ENCODE data around the gene CNGB1. TPM values are rescaled to one million over a fixed set of nuclear protein-coding genes. Genes with fewer than 3 reads are reported as not detected.

CNGB1 gene
- total RNA-seq, 1 experiment from 2014 or later: not detected

- no peaks in the 10 kb centered on the region for H3K9me3 Mint-ChIP-seq (ENCODE audit: unreplicated experiment)
- H3K36me3 Mint-ChIP-seq (ENCODE audit: insufficient read depth, unreplicated experiment): no peaks in the 10 kb centered on the region
- no TSS peak for BruUV-seq (replicated peaks)
- no peak for TF ChIP-seq CTCF (IDR thresholded peaks at IDR 0.05; ENCODE audit: unreplicated experiment)
- CTCF ChIA-PET: interaction anchor here (0.6 to 1.9 kb wide), 4 partner anchors 9 to 207 kb away, joined by 3 to 10 read pairs (median 4); no protein-coding TSS in a partner anchor
- H3K4me1 Mint-ChIP-seq (ENCODE audit: insufficient read depth, unreplicated experiment): no peaks in the 10 kb centered on the region
- H3K4me3 Mint-ChIP-seq (ENCODE audit: unreplicated experiment): no peak overlapping the region
- no peak for DNase-seq (ENCODE audit: unreplicated experiment)
- H3K27ac Mint-ChIP-seq (ENCODE audit: low read depth, unreplicated experiment): no peak overlapping the region
- intact Hi-C loops (cut with micrococcal nuclease): no loop called here
- peaks cover 50% of the 10 kb centered on the region for H3K27me3 Mint-ChIP-seq (ENCODE audit: insufficient read depth, unreplicated experiment)
- POLR2A ChIA-PET: interaction anchor here (1.2 kb wide), 1 partner anchor 9 kb away, joined by 3 read pairs; no protein-coding TSS in a partner anchor
Observed at GRCh38 chr16:57883953-57884654, 86.8 kb downstream of the CNGB1 start.

DNA sequence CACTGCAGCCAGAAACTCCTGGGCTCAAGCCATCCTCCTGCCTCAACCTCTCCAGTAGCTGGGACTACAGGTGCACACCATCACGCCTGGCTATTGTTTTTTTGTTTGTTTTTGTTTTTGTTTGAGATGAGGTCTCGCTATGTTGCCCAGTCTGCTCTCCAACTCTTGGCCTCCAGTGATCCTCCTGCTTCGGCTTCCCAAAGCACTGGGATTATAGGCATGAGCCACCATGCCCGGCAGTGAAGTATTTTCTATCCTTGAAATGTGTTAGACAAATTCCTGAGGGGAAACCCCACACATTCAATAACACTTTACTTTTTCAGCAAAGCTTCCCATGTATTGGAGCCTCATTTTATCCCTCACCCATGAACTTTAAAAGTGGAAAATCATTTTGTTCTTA is 87.4 kb downstream of the CNGB1 start:
- no peak overlapping the region for H3K27ac Mint-ChIP-seq (ENCODE audit: low read depth, unreplicated experiment)
- POLR2A ChIA-PET: interaction anchor here (1.1 to 1.2 kb wide), 2 partner anchors 9 to 11 kb away, joined by 3 read pairs; no protein-coding TSS in a partner anchor
- H3K27me3 Mint-ChIP-seq (ENCODE audit: insufficient read depth, unreplicated experiment): peaks cover 47% of the 10 kb centered on the region
- no peaks in the 10 kb centered on the region for H3K4me1 Mint-ChIP-seq (ENCODE audit: insufficient read depth, unreplicated experiment)
- DNase-seq (ENCODE audit: unreplicated experiment): no peak
- H3K4me3 Mint-ChIP-seq (ENCODE audit: unreplicated experiment): no peak overlapping the region
- no peaks in the 10 kb centered on the region for H3K9me3 Mint-ChIP-seq (ENCODE audit: unreplicated experiment)
- no peaks in the 10 kb centered on the region for H3K36me3 Mint-ChIP-seq (ENCODE audit: insufficient read depth, unreplicated experiment)
- CTCF ChIA-PET: interaction anchor here (1.4 to 1.9 kb wide), 2 partner anchors 9 to 16 kb away, joined by 5 to 10 read pairs; no protein-coding TSS in a partner anchor
- no peak for TF ChIP-seq CTCF (IDR thresholded peaks at IDR 0.05; ENCODE audit: unreplicated experiment)
- no TSS peak for BruUV-seq (replicated peaks)
- intact Hi-C loops (cut with micrococcal nuclease): no loop called here

DNA sequence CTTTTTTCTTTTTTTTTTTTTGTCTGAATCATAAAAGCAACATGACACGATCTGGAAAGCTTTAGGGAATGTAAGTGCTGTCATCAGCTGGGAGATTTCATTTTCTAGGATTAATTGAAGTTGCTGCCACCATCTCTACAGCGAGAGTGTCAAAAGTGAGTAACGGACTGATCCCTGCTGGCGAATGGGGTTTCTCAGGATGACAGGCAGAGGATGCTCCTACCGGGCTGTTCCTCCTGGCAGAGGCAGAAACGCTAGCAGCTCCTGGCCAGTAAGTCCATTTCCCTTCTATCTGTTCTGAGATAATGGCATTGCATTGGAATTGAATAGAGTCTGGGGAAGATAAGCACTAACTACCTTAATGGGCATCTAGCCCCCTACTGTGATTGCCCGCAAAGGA is 88.1 kb downstream of the CNGB1 start:
- DNase-seq (ENCODE audit: unreplicated experiment): no peak
- Mint-ChIP-seq H3K4me1 (ENCODE audit: insufficient read depth, unreplicated experiment) (no peaks in the 10 kb centered on the region), H3K9me3 (ENCODE audit: unreplicated experiment) (no peaks in the 10 kb centered on the region), H3K27ac (ENCODE audit: low read depth, unreplicated experiment) (no peak overlapping the region), H3K4me3 (ENCODE audit: unreplicated experiment) (no peak overlapping the region), H3K36me3 (ENCODE audit: insufficient read depth, unreplicated experiment) (no peaks in the 10 kb centered on the region), H3K27me3 (ENCODE audit: insufficient read depth, unreplicated experiment) (peaks cover 40% of the 10 kb centered on the region)
- no peak for TF ChIP-seq CTCF (IDR thresholded peaks at IDR 0.05; ENCODE audit: unreplicated experiment)
- ChIA-PET POLR2A (interaction anchor here (1.1 kb wide), 1 partner anchor 12 kb away, joined by 3 read pairs; no protein-coding TSS in a partner anchor), CTCF (interaction anchor here (0.6 to 1.9 kb wide), 3 partner anchors 17 to 142 kb away, joined by 3 to 5 read pairs (median 3); no protein-coding TSS in a partner anchor)
- intact Hi-C loops (cut with micrococcal nuclease): no loop called here
- no TSS peak for BruUV-seq (replicated peaks)

- Mint-ChIP-seq H3K4me1 (ENCODE audit: insufficient read depth, unreplicated experiment) (no peaks in the 10 kb centered on the region), H3K9me3 (ENCODE audit: unreplicated experiment) (no peaks in the 10 kb centered on the region), H3K36me3 (ENCODE audit: insufficient read depth, unreplicated experiment) (no peaks in the 10 kb centered on the region), H3K27me3 (ENCODE audit: insufficient read depth, unreplicated experiment) (peaks cover 34% of the 10 kb centered on the region), H3K4me3 (ENCODE audit: unreplicated experiment) (no peak overlapping the region), H3K27ac (ENCODE audit: low read depth, unreplicated experiment) (no peak overlapping the region)
- DNase-seq (ENCODE audit: unreplicated experiment): no peak
- TF ChIP-seq CTCF (IDR thresholded peaks at IDR 0.05; ENCODE audit: unreplicated experiment): no peak
- no TSS peak for BruUV-seq (replicated peaks)
- intact Hi-C loops (cut with micrococcal nuclease): no loop called here
- ChIA-PET CTCF (interaction anchor here (0.6 to 1.9 kb wide), 3 partner anchors 17 to 283 kb away, joined by 3 to 5 read pairs (median 4); no protein-coding TSS in a partner anchor), POLR2A (interaction anchor here (1.1 kb wide), 1 partner anchor 12 kb away, joined by 3 read pairs; no protein-coding TSS in a partner anchor)
Observed at GRCh38 chr16:57882206-57882605, 88.7 kb downstream of the CNGB1 start.

Measured in MCF 10A (cell line).